HCT116 (cell line): ENCODE measurements around the gene PRELID1. TPM values are rescaled to one million over a fixed set of nuclear protein-coding genes. Genes with fewer than 3 reads are reported as not detected.

Experiments used
- ATAC-seq: fragments of 200-7000 bp; cut with Tn5 transposase; 2 replicates; pipeline ENCODE4 v1.9.1; 2020; ENCODE audit warnings: mild to moderate bottlenecking, moderate library complexity
- BruUV-seq: library from RNA; stranded (reverse); fragments of 400-500 nt; replicated peaks from 2 replicates; lab custom pipeline; 2021; lab: Mats Ljungman, UMichigan
- CTCF ChIA-PET: fragments of 300-600 bp; sonication (Branson Sonifier 250); formaldehyde crosslinking; loops from one replicate; lab custom pipeline; 2021; ENCODE audit warnings: antibody characterized with exemption; lab: Charles Lee
- POLR2A ChIA-PET: fragments of 300-600, 350-600 bp; sonication (Branson Sonifier 250); formaldehyde crosslinking; loops from one replicate; lab custom pipeline; 2021; ENCODE audit warnings: antibody characterized with exemption; lab: Charles Lee
- RAD21 ChIA-PET, 2 experiments: fragments of 300-600 bp; sonication (Branson Sonifier 250); formaldehyde crosslinking; loops; one replicate each; lab custom pipeline; 2023; ENCODE audit warnings: low total read pairs in 2 of 2; ENCODE audit not compliant: uncharacterized antibody in 2 of 2, unreplicated experiment in 2 of 2, low non-redundant PET in 1 of 2; lab: Charles Lee
- DNase-seq: peaks from one replicate; pipeline ENCODE4 v3.0.0-alpha.2; 2010; ENCODE audit warnings: low read depth, low spot score
- H2AFZ ChIP-seq: fragments of 200-600 bp; shearing (Covaris generic), sonication (generic); 2 replicates; pipeline ENCODE4 v1.6.1; 2017; ENCODE audit warnings: low read depth, mixed run types, mixed read lengths, antibody characterized with exemption, low read length; ENCODE audit not compliant: poor library complexity, severe bottlenecking
- H3K27ac ChIP-seq: 2 replicates; pipeline ENCODE4 v1.5.1; 2012; ENCODE audit warnings: low read depth, low read length
- H3K27me3 ChIP-seq: fragments of 200-600 bp; sonication (generic); 2 replicates; pipeline ENCODE4 v1.6.1; 2016; ENCODE audit warnings: mixed run types, low read length, mixed read lengths; ENCODE audit not compliant: insufficient read depth
- H3K36me3 ChIP-seq, 2 experiments: fragments of 200-500 bp in 1 of 2; fragments of 200-600 bp in 1 of 2; sonication (Bioruptor generic) in 1 of 2; sonication (generic) in 1 of 2; 2 replicates each; pipeline versions ENCODE4 v1.5.1 to v1.6.1; 2014 to 2016; ENCODE audit warnings: low read length in 2 of 2, inconsistent platforms in 1 of 2, mixed read lengths in 1 of 2, mixed run types in 1 of 2; ENCODE audit not compliant: insufficient read depth in 2 of 2, control insufficient read depth in 1 of 2
- H3K4me1 ChIP-seq, 2 experiments: fragments of 200-600 bp in 1 of 2; sonication (generic) in 1 of 2; 2 replicates each; pipeline versions ENCODE4 v1.5.1 to v1.6.1; 2012 to 2017; ENCODE audit warnings: low read length in 2 of 2, inconsistent platforms in 1 of 2, mild to moderate bottlenecking in 1 of 2, mixed read lengths in 1 of 2, mixed run types in 1 of 2, moderate library complexity in 1 of 2; ENCODE audit not compliant: insufficient read depth in 2 of 2, control insufficient read depth in 1 of 2
- H3K4me2 ChIP-seq: fragments of 200-600 bp; sonication (generic); 2 replicates; pipeline ENCODE4 v1.6.1; 2017; ENCODE audit warnings: mixed run types, low read length, mixed read lengths
- H3K4me3 ChIP-seq, 2 experiments: fragments of 200-600 bp in 1 of 2; sonication (generic) in 1 of 2; replicated peaks in 1 of 2; 2 replicates each; pipeline ENCODE4 v1.5.1; 2011 to 2016; ENCODE audit warnings: low read length in 2 of 2, control low read depth in 1 of 2, low read depth in 1 of 2, mild to moderate bottlenecking in 1 of 2, mixed read lengths in 1 of 2, mixed run types in 1 of 2
- H3K79me2 ChIP-seq: fragments of 200-600 bp; sonication (generic); 2 replicates; pipeline ENCODE4 v1.6.1; 2017; ENCODE audit warnings: mild to moderate bottlenecking, mixed run types, low read length, moderate library complexity, mixed read lengths; ENCODE audit not compliant: insufficient read depth
- H3K9ac ChIP-seq: fragments of 200-600 bp; sonication (generic); 2 replicates; pipeline ENCODE4 v1.6.1; 2016; ENCODE audit warnings: low read length, mixed read lengths
- H3K9me2 ChIP-seq: fragments of 200-600 bp; sonication (generic), shearing (Covaris generic); 2 replicates; pipeline ENCODE4 v1.6.1; 2017; ENCODE audit warnings: mixed run types, mild to moderate bottlenecking, moderate library complexity; ENCODE audit not compliant: insufficient read depth
- H3K9me3 ChIP-seq, 2 experiments: fragments of 200-500 bp in 1 of 2; fragments of 200-600 bp in 1 of 2; sonication (Bioruptor generic) in 1 of 2; sonication (generic) in 1 of 2; 2 replicates each; pipeline ENCODE4 v1.6.1; 2014 to 2017; ENCODE audit warnings: low read length in 2 of 2, mixed read lengths in 2 of 2, inconsistent platforms in 1 of 2, low read depth in 1 of 2, mild to moderate bottlenecking in 1 of 2, mixed run types in 1 of 2, moderate library complexity in 1 of 2; ENCODE audit not compliant: control insufficient read depth in 1 of 2, insufficient read depth in 1 of 2
- H4K20me1 ChIP-seq: fragments of 200-600 bp; sonication (generic), shearing (Covaris generic); 2 replicates; pipeline ENCODE4 v1.6.1; 2017; ENCODE audit warnings: mixed run types, mild to moderate bottlenecking, moderate library complexity; ENCODE audit not compliant: insufficient read depth
- CEBPB ChIP-seq: IDR thresholded peaks from 2 replicates; pipeline ENCODE4 v1.6.1; 2012; ENCODE audit warnings: low read depth
- EGR1 ChIP-seq: IDR thresholded peaks from 2 replicates; pipeline ENCODE4 v1.6.1; 2012; ENCODE audit warnings: low read depth
- EZH2phosphoT487 ChIP-seq: fragments of 200-600 bp; IDR thresholded peaks from 2 replicates; pipeline ENCODE4 v1.6.1; 2018; ENCODE audit warnings: antibody characterized with exemption, borderline replicate concordance
- POLR2A ChIP-seq: IDR thresholded peaks from 2 replicates; pipeline ENCODE4 v1.7.0; 2011; ENCODE audit warnings: borderline replicate concordance; ENCODE audit not compliant: insufficient read depth, insufficient read length; ENCODE audit errors: extremely low read depth
- POLR2AphosphoS5 ChIP-seq: IDR thresholded peaks from 2 replicates; pipeline ENCODE4 v1.6.1; 2011; ENCODE audit warnings: mild to moderate bottlenecking, low read depth, low read length, moderate library complexity
- RAD21 ChIP-seq: IDR thresholded peaks from 2 replicates; pipeline ENCODE4 v1.6.1; 2012; ENCODE audit warnings: low read depth, mild to moderate bottlenecking
- SIN3A ChIP-seq: IDR thresholded peaks from 2 replicates; pipeline ENCODE4 v1.6.1; 2012; ENCODE audit warnings: low read depth
- SP1 ChIP-seq: IDR thresholded peaks from 2 replicates; pipeline ENCODE4 v1.6.1; 2012; ENCODE audit warnings: low read depth
- SRF ChIP-seq: IDR thresholded peaks from 2 replicates; pipeline ENCODE4 v1.6.1; 2012; ENCODE audit warnings: low read depth
- YY1 ChIP-seq: IDR thresholded peaks from 2 replicates; pipeline ENCODE4 v1.6.1; 2011; ENCODE audit warnings: low read length, low read depth, moderate library complexity, mild to moderate bottlenecking; ENCODE audit not compliant: insufficient replicate concordance; ENCODE audit errors: extremely low read depth
- ZNF274 ChIP-seq: fragments of 200-500 bp; sonication (Bioruptor generic); IDR thresholded peaks from 2 replicates; pipeline ENCODE4 v1.6.1; 2014; ENCODE audit warnings: mild to moderate bottlenecking, low read depth, low read length, inconsistent platforms
- intact Hi-C: fragments of 100-400 bp; cut with micrococcal nuclease; formaldehyde crosslinking; loops from 2 replicates; pipeline ENCODE4 v1.10.0; 2022
- total RNA-seq: library from RNA; stranded (reverse); gene quantifications from one replicate; pipeline ENCODE4 v1.2.1, GENCODE V29; 2021; ENCODE audit not compliant: unreplicated experiment
- TF ChIP-seq, protein P1 (sequence below): IDR thresholded peaks from 2 replicates; pipeline ENCODE4 v1.6.1; 2012
- TF ChIP-seq, protein P2 (sequence below): IDR thresholded peaks from 2 replicates; pipeline ENCODE4 v1.6.1; 2012

PRELID1 gene
- total RNA-seq, 1 experiment from 2014 or later = 223 TPM

DNA sequence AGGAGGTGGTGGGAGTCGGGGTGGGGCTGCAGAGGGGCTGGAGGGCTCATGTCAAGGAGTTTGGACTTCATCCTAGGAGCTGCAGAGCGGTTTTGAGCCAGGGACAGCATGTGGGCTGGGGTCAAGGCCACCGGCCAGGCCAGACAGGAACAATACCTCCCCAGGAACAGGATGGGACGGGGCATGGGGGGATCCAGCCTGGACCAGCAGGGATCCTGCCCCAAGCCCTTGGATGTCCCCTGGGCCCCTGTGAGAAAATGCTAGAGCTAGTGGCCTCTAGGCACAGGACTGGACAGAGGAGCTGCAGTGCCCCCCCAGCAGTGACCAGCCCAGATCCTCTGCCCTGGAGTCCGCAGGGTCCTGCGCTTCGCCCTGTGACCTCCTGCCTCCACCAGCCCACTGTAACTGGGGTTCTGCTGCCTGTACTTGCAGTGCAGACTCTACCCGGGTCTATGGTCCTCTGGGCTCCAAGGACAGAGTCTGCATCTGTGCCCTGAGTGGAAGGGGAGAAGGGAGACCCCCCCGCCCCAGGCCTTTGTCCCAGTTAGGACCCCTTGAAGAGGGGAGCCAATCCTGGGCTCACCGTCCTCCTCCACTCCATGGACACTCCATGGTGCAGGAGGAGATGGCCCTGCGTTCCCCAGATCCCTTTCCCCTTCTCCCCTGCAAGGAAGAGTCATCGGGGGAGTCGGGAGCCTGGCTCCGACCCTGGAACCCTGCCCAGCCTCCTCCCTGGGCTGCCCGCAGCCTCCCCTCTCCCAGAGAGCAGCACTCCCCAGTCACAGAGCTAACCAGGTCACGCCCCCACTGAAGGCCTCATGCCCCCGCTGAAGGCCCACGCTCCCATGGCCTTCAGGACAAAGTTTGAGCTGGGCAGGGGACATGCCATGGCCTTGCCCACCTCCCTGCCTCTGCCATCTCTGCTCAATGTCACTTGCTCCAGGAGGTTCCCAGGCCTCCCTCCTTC lies 11.1 kb downstream of the PRELID1 start:
- TF ChIP-seq CEBPB (no peak), YY1 (no peak), SIN3A (no peak), POLR2AphosphoS5 (no peak), SP1 (no peak), SRF (no peak), EGR1 (no peak), ZNF274 (no peak), EZH2phosphoT487 (no peak), POLR2A (no peak), RAD21 (no peak)
- TF ChIP-seq, protein P1, sequence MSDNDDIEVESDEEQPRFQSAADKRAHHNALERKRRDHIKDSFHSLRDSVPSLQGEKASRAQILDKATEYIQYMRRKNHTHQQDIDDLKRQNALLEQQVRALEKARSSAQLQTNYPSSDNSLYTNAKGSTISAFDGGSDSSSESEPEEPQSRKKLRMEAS = no peak
- TF ChIP-seq, protein P2, sequence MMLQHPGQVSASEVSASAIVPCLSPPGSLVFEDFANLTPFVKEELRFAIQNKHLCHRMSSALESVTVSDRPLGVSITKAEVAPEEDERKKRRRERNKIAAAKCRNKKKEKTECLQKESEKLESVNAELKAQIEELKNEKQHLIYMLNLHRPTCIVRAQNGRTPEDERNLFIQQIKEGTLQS = no peak
- Histone ChIP-seq H3K27ac (no peak overlapping the region), H3K9ac (no peak overlapping the region), H4K20me1 (no peaks in the 10 kb centered on the region), H3K9me2 (no peaks in the 10 kb centered on the region), H3K79me2 (no peaks in the 10 kb centered on the region), H3K4me2 (no peak overlapping the region), H3K4me3 (no peak overlapping the region), H3K4me1 (peaks cover 18 to 48% of the 10 kb centered on the region in 2 experiments), H3K36me3 (no peaks in the 10 kb centered on the region), H3K27me3 (no peaks in the 10 kb centered on the region), H3K9me3 (no peaks in the 10 kb centered on the region), H2AFZ (no peak overlapping the region)
- DNase-seq = no peak
- BruUV-seq = no TSS peak
- no peak for ATAC-seq
- intact Hi-C loops = loop anchor here (5.0 kb wide), 2 partner anchors 73 to 183 kb away; partner anchors contain the start of gene PDLIM7
- RAD21 ChIA-PET = no interaction called here
- POLR2A ChIA-PET = no interaction called here
- CTCF ChIA-PET = no interaction called here
